Trophoblast cell (in vitro differentiated cells and primary cell): ENCODE measurements around the gene HYKK.
"Not testable (repeated sequence)": the region's sequence is repeated elsewhere in the genome, so short reads cannot be mapped to it uniquely, and the experiment has no call there.

Experiments
- DNase-seq, 2 donors: peaks; one replicate each; pipeline ENCODE4 v3.0.0-alpha.2; 2016
- H2AFZ ChIP-seq: 2 replicates; pipeline ENCODE4 v1.6.1; 2013; ENCODE audit warnings: low read length, moderate library complexity, mild to moderate bottlenecking; ENCODE audit not compliant: insufficient read depth, poor library complexity
- H2AK5ac ChIP-seq: 2 replicates; pipeline ENCODE4 v1.6.1; 2013; ENCODE audit warnings: mild to moderate bottlenecking, low read length
- H2BK120ac ChIP-seq: 2 replicates; pipeline ENCODE4 v1.6.1; 2013; ENCODE audit warnings: low read length, mild to moderate bottlenecking, moderate library complexity; ENCODE audit not compliant: insufficient read depth, poor library complexity
- H2BK12ac ChIP-seq: 2 replicates; pipeline ENCODE4 v1.6.1; 2013; ENCODE audit warnings: mild to moderate bottlenecking, low read length, moderate library complexity
- H2BK5ac ChIP-seq: 2 replicates; pipeline ENCODE4 v1.6.1; 2013; ENCODE audit warnings: low read length, low read depth, moderate library complexity, mild to moderate bottlenecking; ENCODE audit not compliant: poor library complexity
- H3K14ac ChIP-seq: 2 replicates; pipeline ENCODE4 v1.6.1; 2013; ENCODE audit warnings: mild to moderate bottlenecking, low read length
- H3K18ac ChIP-seq: 2 replicates; pipeline ENCODE4 v1.6.1; 2013; ENCODE audit warnings: mild to moderate bottlenecking, low read length
- H3K23ac ChIP-seq: 2 replicates; pipeline ENCODE4 v1.6.1; 2013; ENCODE audit warnings: low read length
- H3K27ac ChIP-seq: 2 replicates; pipeline ENCODE4 v1.5.1; 2013; ENCODE audit warnings: low read depth, mild to moderate bottlenecking, inconsistent platforms, low read length, moderate library complexity
- H3K27me3 ChIP-seq: 2 replicates; pipeline ENCODE4 v1.6.1; 2013; ENCODE audit warnings: inconsistent platforms, mild to moderate bottlenecking, low read length, moderate library complexity; ENCODE audit not compliant: insufficient read depth
- H3K36me3 ChIP-seq, 2 experiments: 1 replicate in 1 of 2; 2 replicates in 1 of 2; pipeline ENCODE4 v1.6.1; 2013; ENCODE audit warnings: low read length in 2 of 2, mild to moderate bottlenecking in 2 of 2, moderate library complexity in 1 of 2; ENCODE audit not compliant: insufficient read depth in 2 of 2, control insufficient read depth in 1 of 2
- H3K4ac ChIP-seq: 2 replicates; pipeline ENCODE4 v1.6.1; 2013; ENCODE audit warnings: low read depth, mild to moderate bottlenecking, low read length, moderate library complexity
- H3K4me1 ChIP-seq, 2 experiments: 1 replicate in 1 of 2; 2 replicates in 1 of 2; pipeline ENCODE4 v1.6.1; 2013; ENCODE audit warnings: low read length in 2 of 2, mild to moderate bottlenecking in 2 of 2, moderate library complexity in 1 of 2; ENCODE audit not compliant: insufficient read depth in 2 of 2, control insufficient read depth in 1 of 2
- H3K4me2 ChIP-seq: 2 replicates; pipeline ENCODE4 v1.6.1; 2013; ENCODE audit warnings: inconsistent platforms, mild to moderate bottlenecking, low read length, moderate library complexity
- H3K4me3 ChIP-seq: 2 replicates; pipeline ENCODE4 v1.5.1; 2013; ENCODE audit warnings: mild to moderate bottlenecking, low read depth, low read length, inconsistent platforms
- H3K79me1 ChIP-seq: one replicate; pipeline ENCODE4 v1.6.1; 2013; ENCODE audit warnings: low read length
- H3K79me2 ChIP-seq: 2 replicates; pipeline ENCODE4 v1.6.1; 2013; ENCODE audit warnings: low read length, mild to moderate bottlenecking; ENCODE audit not compliant: control insufficient read depth, insufficient read depth, poor library complexity
- H3K9ac ChIP-seq: 2 replicates; pipeline ENCODE4 v1.6.1; 2013; ENCODE audit warnings: mild to moderate bottlenecking, low read length
- H3K9me3 ChIP-seq: 2 replicates; pipeline ENCODE4 v1.6.1; 2013; ENCODE audit warnings: low read depth, mild to moderate bottlenecking, control low read depth, inconsistent platforms, low read length; ENCODE audit not compliant: insufficient read depth
- H4K12ac ChIP-seq: 2 replicates; pipeline ENCODE4 v1.6.1; 2013; ENCODE audit warnings: low read depth, mild to moderate bottlenecking, low read length, moderate library complexity
- H4K8ac ChIP-seq: 2 replicates; pipeline ENCODE4 v1.6.1; 2013; ENCODE audit warnings: low read depth, mild to moderate bottlenecking, low read length, moderate library complexity
- H4K91ac ChIP-seq: one replicate; pipeline ENCODE4 v1.6.1; 2013; ENCODE audit warnings: low read depth, mild to moderate bottlenecking, low read length, moderate library complexity
- WGBS: extraction: QIAGEN DNeasy Blood & Tissue Kit; methylation state at CpG from one replicate; pipeline ENCODE4 v1.1.7; 2013; ENCODE audit warnings: missing lambda C conversion rate; ENCODE audit not compliant: insufficient read length, insufficient coverage; ENCODE audit errors: extremely low coverage; 5-methylcytosine and 5-hydroxymethylcytosine counted together

Gene HYKK

GRCh38 chr15:78552597-78552996, 45.2 kb downstream of the HYKK start:
- no CpG with 5 or more reads among the region's 5 CpGs for WGBS
- no peak for DNase-seq

GRCh38 chr15:78560201-78560600, 52.8 kb downstream of the HYKK start:
- H3K4me1 ChIP-seq, H3K4ac ChIP-seq, H3K23ac ChIP-seq, H4K91ac ChIP-seq, H3K9me3 ChIP-seq, H2AFZ ChIP-seq, H4K8ac ChIP-seq, H3K27ac ChIP-seq, H3K18ac ChIP-seq, H2BK12ac ChIP-seq, H3K36me3 ChIP-seq, H2BK5ac ChIP-seq, H4K12ac ChIP-seq, H3K79me1 ChIP-seq, H3K14ac ChIP-seq, H3K27me3 ChIP-seq, H3K4me3 ChIP-seq, H2AK5ac ChIP-seq, H3K4me2 ChIP-seq, H3K79me2 ChIP-seq, H3K9ac ChIP-seq, H2BK120ac ChIP-seq: not testable (repeated sequence)
- DNase-seq: peak; percentile 61 to 70
- WGBS: no CpG with 5 or more reads among the region's 10 CpGs

More at GRCh38 chr15:78552597-78552996, 45.2 kb downstream of the HYKK start:
- Histone ChIP-seq H3K4me2 (no peak overlapping the region), H4K12ac (no peak overlapping the region), H3K14ac (no peak overlapping the region), H2BK120ac (no peak overlapping the region), H4K8ac (no peak overlapping the region), H3K27ac (no peak overlapping the region), H2BK5ac (no peak overlapping the region), H3K23ac (no peak overlapping the region), H3K9ac (no peak overlapping the region), H3K4ac (no peak overlapping the region), H3K79me1 (no peaks in the 10 kb centered on the region), H3K27me3 (no peaks in the 10 kb centered on the region), H3K4me3 (no peak overlapping the region), H3K79me2 (no peaks in the 10 kb centered on the region), H2AK5ac (no peak overlapping the region), H2AFZ (no peak overlapping the region), H3K4me1 (no peaks in the 10 kb centered on the region), H3K9me3 (no peaks in the 10 kb centered on the region), H3K36me3 (peaks cover 10 to 22% of the 10 kb centered on the region in 2 experiments), H2BK12ac (no peak overlapping the region), H4K91ac (no peak overlapping the region), H3K18ac (no peak overlapping the region)

GRCh38 chr15:78561490-78561889, 54.1 kb downstream of the HYKK start:
- no peaks in the 10 kb centered on the region for H3K79me2 ChIP-seq
- H4K91ac ChIP-seq: no peak overlapping the region
- no CpG with 5 or more reads among the region's 5 CpGs for WGBS
- no peak overlapping the region for H2AFZ ChIP-seq
- H3K23ac ChIP-seq: no peak overlapping the region
- no peak overlapping the region for H3K4me2 ChIP-seq
- no peak overlapping the region for H2BK5ac ChIP-seq
- H3K27me3 ChIP-seq: no peaks in the 10 kb centered on the region
- H3K36me3 ChIP-seq: no peaks in the 10 kb centered on the region
- no peak overlapping the region for H4K8ac ChIP-seq
- no peaks in the 10 kb centered on the region for H3K9me3 ChIP-seq
- H3K79me1 ChIP-seq: no peaks in the 10 kb centered on the region
- no peak overlapping the region for H3K4ac ChIP-seq
- no peak overlapping the region for H3K9ac ChIP-seq
- H2BK12ac ChIP-seq: no peak overlapping the region
- no peak overlapping the region for H3K14ac ChIP-seq
- no peak overlapping the region for H3K27ac ChIP-seq
- no peak overlapping the region for H2AK5ac ChIP-seq
- H3K18ac ChIP-seq: no peak overlapping the region
- H3K4me3 ChIP-seq: no peak overlapping the region
- no peak overlapping the region for H4K12ac ChIP-seq
- DNase-seq: no peak
- peaks cover 2 to 9% of the 10 kb centered on the region in 2 experiments for H3K4me1 ChIP-seq
- H2BK120ac ChIP-seq: no peak overlapping the region

DNA sequence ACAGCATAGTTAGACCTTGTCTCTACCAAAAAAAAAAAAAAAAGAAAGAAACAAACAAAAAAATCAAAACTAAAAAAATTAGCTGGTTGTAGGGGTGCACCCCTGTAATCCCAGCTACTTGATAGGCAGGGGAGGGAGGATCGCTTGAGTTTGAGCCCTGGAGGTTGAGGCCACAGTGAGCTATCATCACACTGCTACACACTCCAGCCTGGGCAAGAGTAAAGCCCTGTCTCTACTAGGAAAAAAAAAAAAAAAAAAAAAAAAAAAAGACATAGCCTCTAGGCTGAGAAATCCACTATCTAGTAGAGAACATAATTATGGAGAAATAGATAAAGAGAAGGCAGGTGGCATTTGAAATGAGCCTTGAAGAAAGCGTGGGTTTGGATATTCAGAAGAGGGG, 55.7 kb downstream of the HYKK start:
- no peaks in the 10 kb centered on the region for H3K79me2 ChIP-seq
- no peak overlapping the region for H3K27ac ChIP-seq
- no CpG with 5 or more reads among the region's 2 CpGs for WGBS

More for the DNA sequence above, 55.7 kb downstream of the HYKK start:
- Histone ChIP-seq H3K4me2 (no peak overlapping the region), H2BK12ac (no peak overlapping the region), H2BK5ac (no peak overlapping the region), H3K36me3 (no peaks in the 10 kb centered on the region), H3K79me1 (no peaks in the 10 kb centered on the region), H3K4me1 (peaks cover 2 to 9% of the 10 kb centered on the region in 2 experiments), H4K8ac (no peak overlapping the region), H3K4ac (no peak overlapping the region), H4K12ac (no peak overlapping the region), H3K9ac (no peak overlapping the region), H3K27me3 (no peaks in the 10 kb centered on the region), H3K4me3 (no peak overlapping the region), H3K9me3 (no peaks in the 10 kb centered on the region), H3K23ac (no peak overlapping the region), H2BK120ac (no peak overlapping the region), H2AFZ (no peak overlapping the region), H3K14ac (no peak overlapping the region), H4K91ac (no peak overlapping the region), H2AK5ac (no peak overlapping the region), H3K18ac (no peak overlapping the region)
- DNase-seq: no peak
